HL-60/S4 treated with phorbol 12-myristate 13-acetate at 8.2 ng/mL for 4 days and 3 days (cell line): ENCODE data around the gene TVP23C.

ENCODE experiments used
- in situ Hi-C: fragments of 300-500 bp; cut with MboI; formaldehyde crosslinking; loops from 2 replicates; pipeline ENCODE4 v1.15.0; 2022; ENCODE audit warnings: low sequenced_read_pairs

Gene TVP23C

GRCh38 chr17:15498107-15498506 is 65.2 kb downstream of the TVP23C start:
- in situ Hi-C loops, result no loop called here

GRCh38 chr17:15496735-15497670 is 66.3 kb downstream of the TVP23C start:
- in situ Hi-C loops, result no loop called here

DNA sequence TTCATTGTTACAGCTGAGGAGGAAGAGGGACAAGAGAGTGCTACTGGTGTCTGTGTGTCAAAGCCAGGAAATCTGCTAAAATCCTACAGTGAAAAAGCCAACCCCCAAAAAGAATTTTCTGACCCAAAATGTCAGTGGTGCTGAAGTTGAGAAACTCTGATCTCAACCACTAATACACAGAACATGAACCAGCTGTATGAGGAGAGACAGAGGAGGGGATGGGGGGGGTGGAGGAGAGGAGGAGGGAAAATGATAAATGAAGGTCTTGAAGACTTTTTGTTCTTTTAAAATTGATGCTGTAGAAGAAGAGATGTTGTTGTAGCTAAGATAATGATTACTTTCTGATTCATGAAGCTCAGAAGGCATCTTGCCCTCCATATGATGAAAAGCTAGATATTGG is 68.5 kb downstream of the TVP23C start:
- in situ Hi-C loops, result no loop called here

DNA sequence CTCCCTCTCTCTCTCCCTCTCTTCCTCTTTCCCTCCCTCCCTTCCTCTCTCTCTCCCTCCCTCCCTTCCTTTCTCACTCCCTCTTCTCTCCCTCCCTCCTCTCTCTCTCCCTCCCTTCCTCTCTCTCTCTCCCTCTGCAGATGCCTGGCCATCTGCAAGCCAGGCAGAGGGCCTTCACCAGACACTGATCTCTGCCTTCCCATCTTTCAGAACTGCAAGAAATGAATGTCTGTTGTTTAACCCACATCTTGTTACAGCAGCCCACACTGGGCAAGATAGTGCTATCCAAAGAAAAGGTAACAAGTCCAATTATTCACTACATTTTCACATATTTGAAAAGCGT is 69.6 kb downstream of the TVP23C start:
- in situ Hi-C loops, result no loop called here

DNA sequence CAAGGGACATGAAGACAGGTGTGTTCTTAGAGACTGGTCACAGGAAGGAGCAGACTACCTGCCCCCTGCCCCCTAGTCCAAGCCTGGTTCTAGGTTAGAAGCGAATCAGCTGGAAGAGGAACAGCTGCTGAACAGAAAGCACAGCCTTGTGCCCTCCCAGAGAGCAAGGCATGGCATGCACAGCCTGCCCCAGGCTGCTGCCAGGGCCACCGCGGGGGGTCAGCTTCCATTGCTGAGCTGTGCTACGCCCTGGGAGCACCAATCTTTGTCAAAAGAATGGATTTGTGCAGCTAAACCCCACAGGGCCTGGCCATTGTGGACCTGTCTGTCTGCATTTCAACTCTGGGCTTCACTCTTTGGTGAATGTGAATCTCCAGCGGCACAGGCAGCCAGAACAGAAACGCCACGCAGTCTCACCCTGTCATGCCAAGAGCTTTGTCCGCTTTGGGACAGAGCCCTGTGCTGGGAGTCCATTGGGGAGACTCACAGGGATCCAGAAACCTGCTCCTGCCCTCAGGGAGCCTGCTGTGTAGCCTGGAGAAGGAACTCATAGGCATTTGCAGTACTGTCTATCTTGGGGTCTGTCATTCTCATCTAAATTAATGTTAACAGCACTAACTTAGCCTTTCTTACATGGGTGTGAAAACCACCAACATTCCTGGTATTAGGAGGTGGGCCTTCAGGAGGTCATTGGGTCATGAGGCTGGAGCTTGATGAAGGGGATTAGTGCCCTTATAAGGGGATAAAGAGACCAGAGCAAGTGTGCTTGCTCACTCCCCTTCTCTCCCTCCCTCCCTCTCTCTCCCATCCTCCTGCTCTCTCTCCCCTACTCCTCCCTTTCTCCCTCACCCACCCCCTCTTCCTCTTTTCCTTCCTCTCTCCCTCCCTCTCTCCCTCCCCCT is 70.2 kb downstream of the TVP23C start:
- in situ Hi-C loops, result no loop called here

- in situ Hi-C loops, result no loop called here
Measured at GRCh38 chr17:15492186-15492585, 71.1 kb downstream of the TVP23C start.

DNA sequence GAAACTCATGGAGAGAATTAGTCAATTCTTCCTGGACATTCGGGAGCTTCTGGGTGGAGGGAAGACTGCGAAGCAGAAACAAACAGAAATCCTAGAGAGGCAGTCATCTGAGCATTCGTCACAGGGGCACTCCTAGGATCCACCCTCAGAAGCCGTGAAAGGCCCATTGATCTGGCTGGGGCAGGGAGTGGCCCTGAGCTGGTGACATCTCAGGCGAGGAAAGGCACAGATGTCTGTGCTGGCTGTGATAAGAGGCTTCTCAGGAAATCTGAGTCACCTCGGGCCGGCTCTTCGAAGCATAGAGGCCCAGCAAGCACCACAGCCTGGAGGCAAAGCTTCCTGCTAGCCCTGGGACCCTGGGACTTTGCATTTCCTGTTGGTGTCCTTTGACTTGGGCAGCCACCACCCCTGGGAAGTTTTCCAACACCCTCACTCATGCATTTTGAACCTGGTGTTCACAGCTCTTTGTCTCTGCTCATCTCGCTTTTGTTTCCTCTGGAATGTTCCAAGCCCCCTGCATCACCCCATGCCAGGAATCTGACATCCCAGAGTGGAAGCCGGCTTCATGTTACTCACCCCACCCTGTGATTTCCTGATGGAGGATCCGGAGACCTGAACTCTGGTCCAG is 72.5 kb downstream of the TVP23C start:
- in situ Hi-C loops, result no loop called here

DNA sequence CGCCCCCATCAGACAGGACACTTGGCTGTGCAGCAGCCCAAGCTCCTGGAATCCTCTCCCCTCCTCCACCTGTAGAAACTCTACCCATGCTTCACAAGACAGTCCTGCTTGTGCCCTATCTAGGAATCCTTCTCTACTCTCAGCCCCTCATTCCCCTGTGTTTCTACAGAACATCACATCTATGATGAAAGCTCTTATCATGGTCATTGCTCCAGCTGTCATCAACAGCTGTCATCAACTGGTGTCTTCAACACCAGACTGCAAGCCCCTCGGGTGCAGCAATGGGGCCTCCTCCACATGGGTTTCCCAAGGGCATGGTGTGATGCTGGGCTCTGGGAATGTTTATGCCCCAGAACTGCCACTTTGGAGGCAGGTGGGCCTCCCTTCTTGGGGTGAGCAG is 74.7 kb downstream of the TVP23C start:
- in situ Hi-C loops, result no loop called here

DNA sequence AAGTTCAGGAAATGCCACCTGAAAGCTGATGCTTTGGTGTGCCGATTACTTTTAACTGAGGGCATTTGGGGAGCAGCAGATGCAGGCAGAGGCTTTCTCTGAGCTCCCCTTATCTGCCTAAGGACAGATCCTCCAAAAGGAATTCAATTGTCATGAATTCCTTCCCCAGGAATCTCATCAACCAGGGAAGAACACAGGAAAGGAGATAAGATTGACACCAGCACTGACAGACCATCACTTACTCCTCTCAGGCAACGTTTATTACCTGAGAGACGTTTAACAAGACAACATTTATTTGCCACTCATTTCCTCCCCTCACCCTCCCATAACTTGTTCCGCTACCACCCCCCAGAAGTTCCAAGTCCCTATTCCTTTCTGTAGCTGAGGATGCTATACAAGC is 78.2 kb downstream of the TVP23C start:
- in situ Hi-C loops, result no loop called here

DNA sequence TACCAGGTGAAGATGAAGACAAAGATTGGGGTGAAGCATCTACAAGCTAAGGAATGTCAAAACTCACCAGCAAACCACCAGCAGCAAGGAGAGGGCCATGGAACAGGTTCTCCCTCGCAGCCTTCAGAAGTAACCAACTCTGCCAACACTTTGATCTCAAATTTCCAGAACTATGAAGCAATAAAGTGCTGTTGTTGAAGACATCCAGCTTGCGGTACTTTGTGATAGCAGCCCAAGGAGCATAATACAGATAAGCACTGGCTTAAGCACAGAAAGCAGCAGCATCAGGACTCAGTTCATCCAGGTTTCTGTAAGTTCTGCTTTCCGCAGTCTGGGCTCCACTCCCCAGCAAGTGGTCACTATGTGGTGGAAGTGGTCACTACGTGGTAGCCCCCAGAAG is 79.9 kb downstream of the TVP23C start:
- in situ Hi-C loops, result no loop called here

- in situ Hi-C loops, result no loop called here
Measured at GRCh38 chr17:15482476-15482875, 80.8 kb downstream of the TVP23C start.

- in situ Hi-C loops, result no loop called here
Measured at GRCh38 chr17:15481481-15481880, 81.8 kb downstream of the TVP23C start.

DNA sequence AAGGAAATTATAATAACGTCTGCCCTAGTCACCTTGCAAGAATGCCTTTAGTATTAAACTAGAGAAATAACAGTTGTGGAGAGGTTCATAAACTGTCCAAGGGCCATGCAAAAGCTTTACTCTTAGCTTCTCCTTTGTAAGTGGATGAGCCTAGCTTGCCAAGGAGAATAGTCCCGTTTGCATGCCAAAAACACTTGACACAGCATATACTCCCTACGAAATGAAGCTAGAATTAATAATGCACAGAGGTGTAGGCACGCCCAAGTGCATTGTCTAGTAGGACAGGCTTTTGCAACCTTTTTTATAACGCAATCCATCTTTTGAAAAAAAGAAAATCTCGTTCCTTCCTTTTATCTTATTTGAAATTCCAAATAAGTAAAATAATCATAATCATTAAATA is 83.1 kb downstream of the TVP23C start:
- in situ Hi-C loops, result no loop called here

DNA sequence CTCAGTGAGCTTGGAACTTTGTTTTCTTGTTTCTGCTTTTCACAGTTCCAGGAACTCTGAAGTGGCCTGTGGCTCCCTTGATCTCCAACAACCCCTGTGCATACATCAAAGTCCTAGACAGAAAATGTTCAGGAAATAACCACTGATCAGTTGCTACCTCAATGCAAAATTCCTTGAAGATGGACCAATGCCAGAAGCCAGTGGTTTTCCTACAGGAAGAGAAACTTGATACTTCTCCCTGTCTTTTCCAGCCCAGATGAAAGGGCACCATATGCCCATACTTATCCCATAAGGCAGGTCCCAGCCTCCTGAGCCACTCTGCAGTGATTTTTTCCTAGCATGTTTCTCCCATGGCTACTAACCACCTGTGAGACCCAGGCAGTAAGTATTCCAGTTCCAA is 83.6 kb downstream of the TVP23C start:
- in situ Hi-C loops, result no loop called here

GRCh38 chr17:15478845-15479244 is 84.4 kb downstream of the TVP23C start:
- in situ Hi-C loops, result no loop called here

DNA sequence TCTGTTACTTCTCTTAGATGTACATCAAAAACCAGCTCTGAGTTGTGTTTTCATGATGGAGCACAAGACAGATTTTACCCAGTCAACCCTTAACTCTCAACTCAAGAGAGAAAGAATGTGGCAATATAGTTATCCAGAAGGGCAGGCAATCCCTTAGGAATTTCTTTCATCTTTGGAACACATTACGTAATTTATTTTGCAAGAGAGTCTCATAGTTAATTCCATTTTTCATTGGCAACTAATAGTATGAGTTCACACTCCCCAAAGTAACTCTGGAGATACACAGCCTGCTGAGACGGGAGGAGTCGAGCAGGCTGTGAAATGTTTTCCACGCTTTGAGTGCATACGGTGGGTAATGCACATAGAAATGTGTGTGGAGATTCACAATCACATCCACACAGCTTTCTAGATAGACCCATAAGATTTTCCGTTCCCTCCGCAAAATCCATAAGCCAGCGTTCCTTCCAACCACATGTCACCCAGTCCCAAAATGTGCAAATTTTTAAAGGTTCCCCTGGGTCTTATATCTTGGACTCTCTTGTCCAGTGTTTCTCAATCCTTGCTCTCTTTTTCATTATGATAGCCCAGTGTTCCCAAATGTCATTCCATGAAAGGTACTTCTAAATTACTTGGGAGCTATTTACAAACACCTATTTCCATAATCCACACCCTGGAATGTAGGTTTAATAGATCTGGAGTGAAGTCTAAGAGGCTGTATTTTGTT is 87.5 kb downstream of the TVP23C start:
- in situ Hi-C loops, result no loop called here

DNA sequence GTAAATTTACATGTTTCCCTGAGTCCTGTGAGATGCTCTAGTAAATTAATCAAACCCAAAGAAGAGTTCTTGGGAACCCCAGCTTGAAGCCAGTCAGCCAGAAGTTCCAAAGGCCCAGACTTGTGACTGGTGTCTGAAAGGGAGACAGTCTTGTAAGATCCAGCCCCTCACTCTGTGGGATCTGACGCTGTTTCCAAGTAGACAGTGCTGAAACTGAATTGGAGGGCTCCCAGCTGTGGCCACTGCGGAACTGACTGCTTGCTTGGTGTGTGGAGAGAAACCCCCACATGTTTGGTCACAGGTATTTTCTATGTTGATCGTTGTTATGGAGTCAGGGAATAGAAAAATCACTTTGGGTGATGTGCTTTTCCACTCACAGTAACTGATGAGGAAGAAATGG is 90.4 kb downstream of the TVP23C start:
- in situ Hi-C loops, result no loop called here

- in situ Hi-C loops, result no loop called here
Measured at GRCh38 chr17:15470536-15470935, 92.7 kb downstream of the TVP23C start.

GRCh38 chr17:15469260-15469659 is 94.0 kb downstream of the TVP23C start:
- in situ Hi-C loops, result no loop called here

GRCh38 chr17:15468126-15468525 is 95.2 kb downstream of the TVP23C start:
- in situ Hi-C loops, result no loop called here

GRCh38 chr17:15467592-15467991 is 95.7 kb downstream of the TVP23C start, which contains the start of gene CDRT4:
TSS of gene CDRT4 (minus strand) at chr17:15467621. CDS start at chr17:15440238, 27,383 bp downstream.
- in situ Hi-C loops, result no loop called here
